GM12873 (cell line): ENCODE results near the gene PAEP.

Experiments used
- TF ChIP-seq, protein P1 (sequence below): IDR thresholded peaks from 2 replicates; pipeline ENCODE4 v1.5.1; 2012; ENCODE audit warnings: low read depth, mild to moderate bottlenecking, moderate library complexity, low read length, control low read depth; ENCODE audit not compliant: insufficient read depth; ENCODE audit errors: missing control alignments

PAEP gene

GRCh38 chr9:135588371-135588770 is 26.8 kb downstream of the PAEP start:
- TF ChIP-seq, protein P1, sequence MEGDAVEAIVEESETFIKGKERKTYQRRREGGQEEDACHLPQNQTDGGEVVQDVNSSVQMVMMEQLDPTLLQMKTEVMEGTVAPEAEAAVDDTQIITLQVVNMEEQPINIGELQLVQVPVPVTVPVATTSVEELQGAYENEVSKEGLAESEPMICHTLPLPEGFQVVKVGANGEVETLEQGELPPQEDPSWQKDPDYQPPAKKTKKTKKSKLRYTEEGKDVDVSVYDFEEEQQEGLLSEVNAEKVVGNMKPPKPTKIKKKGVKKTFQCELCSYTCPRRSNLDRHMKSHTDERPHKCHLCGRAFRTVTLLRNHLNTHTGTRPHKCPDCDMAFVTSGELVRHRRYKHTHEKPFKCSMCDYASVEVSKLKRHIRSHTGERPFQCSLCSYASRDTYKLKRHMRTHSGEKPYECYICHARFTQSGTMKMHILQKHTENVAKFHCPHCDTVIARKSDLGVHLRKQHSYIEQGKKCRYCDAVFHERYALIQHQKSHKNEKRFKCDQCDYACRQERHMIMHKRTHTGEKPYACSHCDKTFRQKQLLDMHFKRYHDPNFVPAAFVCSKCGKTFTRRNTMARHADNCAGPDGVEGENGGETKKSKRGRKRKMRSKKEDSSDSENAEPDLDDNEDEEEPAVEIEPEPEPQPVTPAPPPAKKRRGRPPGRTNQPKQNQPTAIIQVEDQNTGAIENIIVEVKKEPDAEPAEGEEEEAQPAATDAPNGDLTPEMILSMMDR, result no peak

- TF ChIP-seq, protein P1, result no peak
These were observed 27.5 kb downstream of the PAEP start for GRCh38 chr9:135588886-135589595.

- TF ChIP-seq, protein P1, result no peak
These were observed 28.3 kb downstream of the PAEP start for GRCh38 chr9:135589596-135590485.

DNA sequence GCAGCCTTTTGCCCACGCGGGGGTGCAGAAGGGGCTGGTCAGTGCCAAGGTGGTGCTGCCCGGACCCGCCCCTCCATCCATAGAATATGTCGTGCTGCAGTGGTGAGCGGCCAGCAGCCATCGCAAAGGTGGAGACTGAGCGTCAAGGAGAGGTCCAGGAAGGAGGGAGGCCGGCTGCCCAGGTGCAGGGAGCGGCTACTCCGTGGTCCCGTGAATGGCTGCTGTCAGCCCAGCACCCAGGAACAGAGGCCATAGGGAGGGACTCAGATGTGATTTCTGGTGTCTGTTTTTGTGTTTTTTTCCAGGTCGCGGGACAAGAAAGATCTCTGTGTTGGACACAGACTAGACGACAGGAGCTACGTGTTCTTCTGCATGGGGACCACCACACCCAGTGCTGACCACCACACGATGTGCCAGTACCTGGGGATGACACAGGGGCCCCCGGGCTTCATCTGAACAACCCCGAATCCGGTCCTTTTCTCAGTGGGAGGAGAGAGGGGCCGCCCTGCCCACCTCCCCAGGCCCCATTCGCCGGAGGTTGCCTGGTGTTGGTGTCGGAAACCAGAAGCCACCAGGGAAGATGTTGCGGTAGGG is 29.0 kb downstream of the PAEP start:
- TF ChIP-seq, protein P1, result no peak

DNA sequence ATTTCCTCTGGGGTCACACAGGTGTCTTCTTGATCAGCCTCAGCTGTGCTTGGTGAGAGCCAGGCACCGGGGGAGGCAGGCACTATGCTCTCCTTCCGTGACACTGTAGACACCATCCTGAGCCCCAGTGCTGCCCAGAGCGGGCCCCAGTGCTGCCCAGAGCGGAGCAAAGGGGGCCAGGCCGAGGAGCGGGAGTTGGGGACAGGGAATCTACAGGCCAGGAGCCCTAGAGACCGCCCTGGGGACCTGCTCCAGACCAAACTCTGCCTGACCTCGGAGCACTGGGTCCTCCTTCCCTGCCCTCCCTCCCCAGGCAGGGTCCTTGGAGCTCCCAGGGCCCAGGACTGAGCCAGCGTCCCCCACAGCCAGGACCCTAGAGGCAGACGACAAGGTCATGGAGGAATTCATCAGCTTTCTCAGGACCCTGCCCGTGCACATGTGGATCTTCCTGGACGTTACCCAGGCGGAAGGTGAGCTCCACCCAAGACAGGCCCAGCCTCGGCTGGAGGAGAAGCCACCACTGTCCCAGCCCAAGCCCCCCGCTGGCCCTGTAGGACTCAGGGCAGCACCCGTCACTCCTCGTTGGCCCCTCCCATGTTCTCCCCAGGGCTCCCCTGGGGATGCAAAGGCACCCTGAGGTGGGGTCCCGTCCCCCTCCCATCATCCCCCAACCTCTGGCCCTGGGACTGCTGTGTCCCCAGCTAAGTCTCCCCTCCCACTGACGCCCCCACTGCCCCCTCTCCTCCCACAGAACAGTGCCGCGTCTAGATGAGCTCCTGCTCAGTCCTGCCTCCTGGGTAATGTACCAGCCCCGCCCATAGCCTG is 30.2 kb downstream of the PAEP start:
- TF ChIP-seq, protein P1, result no peak

GRCh38 chr9:135592331-135592590 is 30.7 kb downstream of the PAEP start:
- TF ChIP-seq, protein P1, result no peak
